Measurements from ENCODE around the gene IFI6. TPM values are rescaled to one million over a fixed set of nuclear protein-coding genes. Genes with fewer than 3 reads are reported as not detected.

IFI6 gene
- total RNA-seq, 2 donors from 2014 or later: 18.0 to 25.1 TPM

DNA sequence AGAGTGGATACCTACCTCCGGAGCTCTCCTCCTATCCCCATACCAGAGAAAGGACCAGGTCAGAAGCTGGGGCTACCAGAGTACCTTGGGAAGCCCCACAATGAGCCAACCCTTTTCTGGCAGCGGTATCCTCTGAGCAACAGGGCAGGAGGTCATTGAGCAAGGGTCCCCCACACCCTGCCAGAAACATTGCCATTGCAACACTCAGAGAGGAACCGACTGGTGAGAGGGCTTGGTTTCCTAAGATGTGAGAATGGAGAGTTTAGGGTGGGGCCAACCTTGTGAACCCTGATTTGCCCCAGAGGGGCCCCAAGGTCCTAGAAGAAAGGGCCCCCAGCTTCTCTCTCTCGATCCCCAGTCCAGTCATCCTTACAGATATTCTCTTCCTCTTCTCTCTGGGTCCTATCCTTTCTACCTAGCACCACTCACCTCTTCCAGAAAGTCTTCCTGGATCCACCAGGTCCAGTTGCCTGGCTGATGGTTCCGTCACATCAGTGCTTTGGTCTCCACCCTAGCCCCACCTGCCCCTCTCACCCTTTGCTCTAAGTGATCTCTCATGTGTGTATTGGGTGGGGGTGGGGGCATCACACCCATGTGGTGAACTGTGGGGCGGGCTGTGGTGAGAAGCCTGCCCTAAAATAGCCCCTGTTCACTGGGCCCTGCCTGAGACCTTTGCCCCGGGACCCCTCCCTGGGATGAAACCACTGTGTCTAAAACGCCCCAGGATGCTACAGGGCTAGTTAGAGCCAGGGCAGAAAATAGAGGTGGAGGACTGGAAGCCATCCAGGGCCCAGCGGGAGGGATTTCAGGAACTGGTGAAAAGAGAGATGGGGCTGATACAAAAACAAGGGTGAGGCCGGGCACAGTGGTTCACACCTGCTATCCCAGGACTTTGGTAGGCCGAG is 45.7 kb downstream of the IFI6 start:
- TF ChIP-seq, protein P1, sequence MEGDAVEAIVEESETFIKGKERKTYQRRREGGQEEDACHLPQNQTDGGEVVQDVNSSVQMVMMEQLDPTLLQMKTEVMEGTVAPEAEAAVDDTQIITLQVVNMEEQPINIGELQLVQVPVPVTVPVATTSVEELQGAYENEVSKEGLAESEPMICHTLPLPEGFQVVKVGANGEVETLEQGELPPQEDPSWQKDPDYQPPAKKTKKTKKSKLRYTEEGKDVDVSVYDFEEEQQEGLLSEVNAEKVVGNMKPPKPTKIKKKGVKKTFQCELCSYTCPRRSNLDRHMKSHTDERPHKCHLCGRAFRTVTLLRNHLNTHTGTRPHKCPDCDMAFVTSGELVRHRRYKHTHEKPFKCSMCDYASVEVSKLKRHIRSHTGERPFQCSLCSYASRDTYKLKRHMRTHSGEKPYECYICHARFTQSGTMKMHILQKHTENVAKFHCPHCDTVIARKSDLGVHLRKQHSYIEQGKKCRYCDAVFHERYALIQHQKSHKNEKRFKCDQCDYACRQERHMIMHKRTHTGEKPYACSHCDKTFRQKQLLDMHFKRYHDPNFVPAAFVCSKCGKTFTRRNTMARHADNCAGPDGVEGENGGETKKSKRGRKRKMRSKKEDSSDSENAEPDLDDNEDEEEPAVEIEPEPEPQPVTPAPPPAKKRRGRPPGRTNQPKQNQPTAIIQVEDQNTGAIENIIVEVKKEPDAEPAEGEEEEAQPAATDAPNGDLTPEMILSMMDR (IDR thresholded peaks at IDR 0.05): no peak
- intact Hi-C loops (cut with DNase I): no loop called here
- no peak for DNase-seq
- Histone ChIP-seq H3K27ac (no peak overlapping the region), H3K27me3 (no peaks in the 10 kb centered on the region), H3K36me3 (no peaks in the 10 kb centered on the region), H3K9me3 (no peaks in the 10 kb centered on the region), H3K9ac (ENCODE audit: low read depth in 2 of 2, low read length in 2 of 2) (no peak overlapping the region), H3K4me3 (no peak overlapping the region), H3K4me1 (no peaks in the 10 kb centered on the region)

DNA sequence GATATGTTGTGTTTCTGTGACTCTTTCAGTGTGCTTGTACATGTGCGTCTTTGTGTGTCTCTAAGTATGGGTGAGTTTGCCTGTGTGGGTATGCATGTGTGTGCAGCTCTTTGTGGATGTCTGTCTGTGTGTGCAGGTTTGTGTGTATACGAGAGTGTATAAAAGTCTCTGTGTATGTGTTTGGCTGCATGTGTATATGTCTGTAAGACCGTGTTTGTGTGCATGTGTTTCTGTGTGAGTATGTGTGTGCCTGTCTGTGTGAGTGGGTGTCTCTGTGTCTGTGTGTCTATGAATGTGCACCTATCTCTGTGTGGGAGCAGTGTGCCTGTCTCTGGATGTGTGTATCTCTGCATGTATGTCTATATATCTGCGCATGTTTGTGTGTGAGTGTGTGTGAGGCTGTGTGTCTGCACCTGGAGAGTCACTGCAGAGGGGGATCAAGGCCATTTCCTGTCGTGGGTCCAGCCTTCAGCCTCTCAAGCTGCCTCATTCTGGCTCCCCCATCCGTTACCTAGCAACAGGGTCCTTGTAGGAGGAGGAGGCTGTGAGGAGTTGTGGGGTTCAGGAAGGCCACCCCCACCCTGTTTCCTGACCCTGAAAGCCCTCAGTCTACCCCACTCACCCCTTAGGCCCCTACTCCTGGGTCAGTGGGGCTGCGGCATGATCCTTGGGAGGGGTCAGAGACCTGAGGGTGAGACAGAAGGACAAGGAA is 47.4 kb downstream of the IFI6 start:
- no peak overlapping the region for H3K27ac ChIP-seq
- no peaks in the 10 kb centered on the region for H3K4me1 ChIP-seq

DNA sequence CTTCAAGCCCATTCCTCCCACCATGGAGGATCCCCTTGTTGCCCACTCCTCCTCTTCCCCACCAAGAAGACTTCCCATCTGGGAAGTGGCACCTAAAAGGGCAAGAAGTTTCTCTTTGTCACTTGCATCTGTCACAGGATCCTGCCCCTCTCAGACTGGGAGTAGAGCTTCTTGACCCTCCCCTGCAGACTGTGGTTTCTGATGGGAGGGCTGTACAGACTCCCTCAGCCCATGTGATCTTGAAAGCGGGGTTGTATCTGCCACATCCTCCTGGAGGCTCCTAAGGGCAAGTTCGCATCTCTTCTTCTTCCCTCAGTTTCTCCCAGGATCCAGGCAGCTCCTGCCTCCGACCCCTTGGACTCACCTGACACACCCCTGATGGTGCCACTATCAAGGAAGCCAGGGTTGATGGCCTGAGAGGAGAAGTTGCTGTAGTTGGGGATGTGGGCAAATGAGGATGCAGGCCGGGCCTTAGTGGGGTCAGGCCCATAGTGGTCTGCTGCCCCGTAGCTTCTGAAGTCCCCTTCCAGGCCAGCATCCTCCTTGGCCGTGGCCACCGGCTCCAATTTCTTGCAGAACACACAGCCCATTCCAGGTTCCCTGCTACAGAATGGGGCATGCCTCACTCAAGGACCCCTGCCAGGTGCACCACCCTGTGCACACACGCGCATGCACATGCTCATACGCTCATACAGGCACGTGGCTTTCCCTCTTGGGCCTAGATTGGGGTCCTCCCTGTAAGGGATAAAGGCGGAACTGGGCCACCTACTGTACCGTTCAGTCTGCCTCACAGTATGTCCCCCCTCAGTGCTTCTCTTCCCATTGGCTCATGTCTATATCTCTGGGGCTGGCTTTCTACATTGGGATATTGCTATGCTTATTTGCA is 48.4 kb downstream of the IFI6 start:
- Histone ChIP-seq H3K4me1 (no peaks in the 10 kb centered on the region), H3K36me3 (no peaks in the 10 kb centered on the region), H3K27me3 (no peaks in the 10 kb centered on the region), H3K9me3 (no peaks in the 10 kb centered on the region), H3K9ac (ENCODE audit: low read depth in 2 of 2, low read length in 2 of 2) (no peak overlapping the region), H3K4me3 (no peak overlapping the region), H3K27ac (no peak overlapping the region)
- intact Hi-C loops (cut with DNase I): no loop called here
- DNase-seq: no peak
- TF ChIP-seq, protein P1 (IDR thresholded peaks at IDR 0.05): no peak

More for the DNA sequence above, 47.4 kb downstream of the IFI6 start:
- no peak overlapping the region for H3K4me3 ChIP-seq
- intact Hi-C loops (cut with DNase I): no loop called here
- no peak for DNase-seq
- H3K9ac ChIP-seq (ENCODE audit: low read depth in 2 of 2, low read length in 2 of 2): no peak overlapping the region
- no peaks in the 10 kb centered on the region for H3K36me3 ChIP-seq
- TF ChIP-seq, protein P1 (IDR thresholded peaks at IDR 0.05): no peak
- H3K9me3 ChIP-seq: no peaks in the 10 kb centered on the region
- H3K27me3 ChIP-seq: no peaks in the 10 kb centered on the region

DNA sequence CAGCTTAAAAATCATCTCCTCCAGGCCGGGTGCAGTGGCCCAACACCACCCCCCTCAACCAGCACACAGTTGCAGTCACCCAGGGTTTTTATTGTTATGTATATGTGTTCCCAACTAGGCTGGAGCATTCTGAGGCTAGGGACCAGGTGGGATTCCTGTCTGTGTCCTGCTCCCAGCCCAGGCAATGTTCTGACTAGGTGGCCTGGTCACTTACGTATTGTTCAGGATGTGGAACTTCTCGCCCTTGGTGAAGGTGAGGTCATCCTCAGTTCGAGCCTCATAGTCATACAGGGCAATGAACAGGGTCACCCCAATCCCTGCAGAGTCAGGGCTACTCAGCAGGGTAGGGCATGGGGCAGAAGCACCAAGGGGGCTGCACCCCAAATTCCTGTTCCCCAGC is 49.2 kb downstream of the IFI6 start:
- no peaks in the 10 kb centered on the region for H3K4me1 ChIP-seq
- H3K4me3 ChIP-seq: no peak overlapping the region
- no peaks in the 10 kb centered on the region for H3K9me3 ChIP-seq
- no peak overlapping the region for H3K9ac ChIP-seq (ENCODE audit: low read depth in 2 of 2, low read length in 2 of 2)
- DNase-seq: no peak
- no peak overlapping the region for H3K27ac ChIP-seq
- intact Hi-C loops (cut with DNase I): no loop called here
- TF ChIP-seq, protein P1 (IDR thresholded peaks at IDR 0.05): no peak
- H3K36me3 ChIP-seq: no peaks in the 10 kb centered on the region
- H3K27me3 ChIP-seq: no peaks in the 10 kb centered on the region

Data from colonic mucosa (tissue), 4 donors.